GM06990 (cell line): ENCODE data around the gene RHCE.
"Not testable (repeated sequence)": the region's sequence is repeated elsewhere in the genome, so short reads cannot be mapped to it uniquely, and the experiment has no call there.

Experiments used
- DNase-seq: peaks from one replicate; pipeline ENCODE4 v3.0.0-alpha.2; 2011; ENCODE audit not compliant: insufficient read length; ENCODE audit errors: extremely low read depth
- H3K27me3 ChIP-seq: replicated peaks from 2 replicates; pipeline ENCODE4 v1.6.0; 2011; ENCODE audit warnings: low read length; ENCODE audit not compliant: control insufficient read depth, insufficient read depth
- H3K36me3 ChIP-seq: 2 replicates; pipeline ENCODE4 v1.5.1; 2011; ENCODE audit warnings: low read length; ENCODE audit not compliant: control insufficient read depth, insufficient read depth
- H3K4me3 ChIP-seq: replicated peaks from 2 replicates; pipeline ENCODE4 v1.5.1; 2011; ENCODE audit warnings: low read depth, mild to moderate bottlenecking, control low read depth, low read length
- TF ChIP-seq, protein P1 (sequence below): IDR thresholded peaks from 2 replicates; pipeline ENCODE4 v1.5.1; 2011; ENCODE audit warnings: low read length, control low read depth, mild to moderate bottlenecking, inconsistent platforms; ENCODE audit not compliant: insufficient read depth, poor library complexity, severe bottlenecking

Gene RHCE

DNA sequence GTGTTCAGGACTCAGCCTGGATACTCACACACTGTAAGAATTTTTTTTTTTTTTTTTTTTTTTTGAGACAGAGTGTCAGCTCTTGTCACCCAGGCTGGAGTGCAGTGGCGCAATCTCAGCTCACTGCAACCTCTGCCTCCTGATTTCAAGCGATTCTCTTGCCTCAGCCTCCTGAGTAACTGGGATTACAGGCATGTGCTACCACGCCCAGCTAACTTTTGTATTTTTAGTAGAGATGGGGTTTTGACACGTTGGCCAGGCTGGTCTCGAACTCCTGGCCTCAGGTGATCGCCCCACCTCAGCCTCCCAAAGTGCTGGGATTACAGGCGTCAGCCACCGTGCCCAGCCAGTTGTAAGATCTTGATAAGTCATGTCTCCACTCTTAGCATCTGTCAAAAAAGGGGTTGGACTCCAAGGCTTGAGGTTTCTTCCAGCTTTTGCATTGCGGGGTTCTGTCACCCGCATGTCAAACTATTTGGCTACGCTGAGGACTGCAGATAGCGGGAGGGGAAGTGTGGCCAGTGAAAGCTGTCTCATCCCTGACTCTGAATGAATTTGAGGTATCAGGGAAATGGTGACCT is 50.8 kb downstream of the RHCE start:
- DNase-seq, H3K27me3 ChIP-seq, H3K4me3 ChIP-seq, H3K36me3 ChIP-seq: not testable (repeated sequence)

DNA sequence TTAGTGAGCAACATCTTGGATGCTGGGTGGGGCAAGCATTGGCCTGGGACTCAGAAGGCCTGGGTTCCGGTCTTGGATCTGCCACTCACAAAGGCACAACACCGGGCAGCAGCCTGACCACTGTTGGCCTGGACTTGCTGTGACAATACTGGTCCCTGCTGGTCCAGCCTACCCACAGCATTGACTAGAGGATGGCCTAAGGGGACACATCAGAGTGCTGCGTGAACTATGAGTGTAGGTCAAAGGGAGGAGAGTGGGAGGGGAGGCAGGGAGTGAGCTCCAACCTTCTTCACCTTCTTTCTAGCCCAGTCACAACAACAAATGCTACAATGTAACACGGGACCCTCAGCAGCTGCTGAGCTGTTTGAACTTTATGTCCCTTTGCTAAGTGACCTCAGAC is 51.4 kb downstream of the RHCE start:
- TF ChIP-seq, protein P1, sequence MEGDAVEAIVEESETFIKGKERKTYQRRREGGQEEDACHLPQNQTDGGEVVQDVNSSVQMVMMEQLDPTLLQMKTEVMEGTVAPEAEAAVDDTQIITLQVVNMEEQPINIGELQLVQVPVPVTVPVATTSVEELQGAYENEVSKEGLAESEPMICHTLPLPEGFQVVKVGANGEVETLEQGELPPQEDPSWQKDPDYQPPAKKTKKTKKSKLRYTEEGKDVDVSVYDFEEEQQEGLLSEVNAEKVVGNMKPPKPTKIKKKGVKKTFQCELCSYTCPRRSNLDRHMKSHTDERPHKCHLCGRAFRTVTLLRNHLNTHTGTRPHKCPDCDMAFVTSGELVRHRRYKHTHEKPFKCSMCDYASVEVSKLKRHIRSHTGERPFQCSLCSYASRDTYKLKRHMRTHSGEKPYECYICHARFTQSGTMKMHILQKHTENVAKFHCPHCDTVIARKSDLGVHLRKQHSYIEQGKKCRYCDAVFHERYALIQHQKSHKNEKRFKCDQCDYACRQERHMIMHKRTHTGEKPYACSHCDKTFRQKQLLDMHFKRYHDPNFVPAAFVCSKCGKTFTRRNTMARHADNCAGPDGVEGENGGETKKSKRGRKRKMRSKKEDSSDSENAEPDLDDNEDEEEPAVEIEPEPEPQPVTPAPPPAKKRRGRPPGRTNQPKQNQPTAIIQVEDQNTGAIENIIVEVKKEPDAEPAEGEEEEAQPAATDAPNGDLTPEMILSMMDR = no peak
- no peak for DNase-seq
- H3K36me3 ChIP-seq = no peaks in the 10 kb centered on the region

DNA sequence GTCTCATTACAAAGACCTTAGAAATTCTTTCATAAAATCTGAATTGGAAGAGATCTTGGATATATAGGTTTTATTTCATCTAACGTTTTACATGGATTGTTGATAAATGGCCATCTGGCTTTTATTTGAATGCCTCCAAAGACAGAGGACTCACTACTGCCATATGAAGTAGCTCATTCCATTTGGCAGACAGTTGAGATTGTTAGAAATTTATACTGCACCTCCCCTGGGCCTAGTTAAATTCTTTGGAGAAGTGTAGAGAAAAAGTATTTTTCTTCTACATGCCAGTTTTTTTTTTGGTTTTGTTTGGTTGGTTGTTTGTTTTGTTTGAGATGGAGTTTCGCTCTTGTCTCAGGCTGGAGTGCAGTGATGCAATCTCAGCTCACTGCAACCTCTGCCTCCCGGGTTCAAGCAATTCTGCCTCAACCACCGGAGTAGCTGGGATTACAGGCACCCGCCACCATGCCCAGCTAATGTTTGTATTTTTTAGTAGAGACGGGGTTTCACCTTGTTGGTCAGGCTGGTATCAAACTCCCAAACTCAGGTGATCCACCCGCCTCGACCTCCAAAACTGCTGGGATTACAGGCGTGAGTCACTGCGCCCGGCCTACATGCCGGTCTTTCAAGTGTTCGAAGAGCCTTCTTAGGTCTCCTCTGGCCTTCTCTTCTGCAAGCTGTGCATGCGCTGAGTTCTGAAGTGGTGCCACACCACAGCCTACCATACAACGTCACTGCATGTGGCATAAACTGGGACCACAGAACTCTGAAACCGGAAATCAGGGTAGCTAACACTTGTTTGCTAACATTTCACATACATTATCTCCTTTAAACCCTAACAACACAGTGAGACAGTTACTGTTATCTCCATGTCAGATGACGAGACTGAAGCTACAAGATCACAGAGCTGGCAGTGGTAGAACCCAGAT is 57.7 kb downstream of the RHCE start:
- H3K36me3 ChIP-seq, DNase-seq, H3K4me3 ChIP-seq, H3K27me3 ChIP-seq: not testable (repeated sequence)

More for the DNA sequence above, 51.4 kb downstream of the RHCE start:
- Histone ChIP-seq H3K27me3 (no peaks in the 10 kb centered on the region), H3K4me3 (no peak overlapping the region)

DNA sequence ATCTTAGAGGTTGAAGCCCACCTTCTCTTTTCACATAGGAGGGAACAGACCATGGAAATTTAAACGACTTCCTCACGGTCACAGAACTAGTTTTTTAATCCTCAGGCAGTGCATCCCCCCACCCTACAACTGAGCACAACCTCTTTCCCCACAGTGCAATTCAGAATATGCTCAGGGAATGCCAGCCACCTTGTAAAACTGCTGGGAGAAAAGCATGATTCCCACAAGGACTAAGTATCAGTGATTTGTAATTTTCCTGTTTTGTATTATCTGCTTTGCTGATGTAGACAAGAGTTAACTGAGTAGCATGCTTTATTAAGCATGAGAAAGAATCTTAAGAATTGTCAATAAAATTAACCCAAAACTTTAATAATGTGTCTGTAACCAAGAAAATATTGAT is 58.7 kb downstream of the RHCE start:
- no peak for DNase-seq
- H3K27me3 ChIP-seq = no peaks in the 10 kb centered on the region
- TF ChIP-seq, protein P1 = no peak
- peaks cover 6% of the 10 kb centered on the region for H3K36me3 ChIP-seq
- H3K4me3 ChIP-seq = no peak overlapping the region

DNA sequence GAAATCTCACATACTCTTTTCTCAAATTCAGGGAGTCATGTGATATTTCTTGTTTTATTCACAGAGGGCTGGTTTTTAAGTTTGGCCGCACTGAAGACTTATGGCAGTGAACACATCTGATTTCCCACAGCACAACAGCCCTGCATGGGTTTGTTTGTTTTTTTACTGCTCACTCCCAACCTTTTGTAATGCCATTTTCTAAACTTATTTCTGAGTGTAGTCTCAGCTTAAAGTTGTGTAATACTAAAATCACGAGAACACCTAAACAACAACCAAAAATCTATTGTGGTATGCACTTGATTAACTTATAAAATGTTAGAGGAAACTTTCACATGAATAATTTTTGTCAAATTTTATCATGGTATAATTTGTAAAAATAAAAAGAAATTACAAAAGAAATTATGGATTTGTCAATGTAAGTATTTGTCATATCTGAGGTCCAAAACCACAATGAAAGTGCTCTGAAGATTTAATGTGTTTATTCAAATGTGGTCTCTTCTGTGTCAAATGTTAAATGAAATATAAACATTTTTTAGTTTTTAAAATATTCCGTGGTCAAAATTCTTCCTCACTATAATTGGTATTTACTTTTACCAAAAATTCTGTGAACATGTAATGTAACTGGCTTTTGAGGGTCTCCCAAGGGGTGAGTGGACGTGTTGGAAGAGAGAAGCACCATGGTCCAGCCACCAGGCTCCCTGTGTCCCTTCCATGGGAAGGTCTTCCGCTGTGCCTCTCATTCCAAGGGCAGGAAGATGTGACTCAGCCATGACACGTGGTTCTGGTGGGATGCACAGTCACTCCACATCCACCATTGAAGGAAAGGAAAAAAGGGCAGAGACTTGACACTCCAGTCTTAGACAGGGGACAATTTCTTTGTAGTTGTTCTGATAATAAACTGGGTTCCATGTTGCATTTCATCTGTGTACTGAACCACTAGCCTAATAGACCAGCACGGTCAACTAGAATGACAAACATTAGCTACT is 59.7 kb downstream of the RHCE start:
- no peak for DNase-seq
- no peaks in the 10 kb centered on the region for H3K27me3 ChIP-seq
- H3K4me3 ChIP-seq = no peak overlapping the region
- H3K36me3 ChIP-seq = peaks cover 7% of the 10 kb centered on the region
- TF ChIP-seq, protein P1 = no peak

DNA sequence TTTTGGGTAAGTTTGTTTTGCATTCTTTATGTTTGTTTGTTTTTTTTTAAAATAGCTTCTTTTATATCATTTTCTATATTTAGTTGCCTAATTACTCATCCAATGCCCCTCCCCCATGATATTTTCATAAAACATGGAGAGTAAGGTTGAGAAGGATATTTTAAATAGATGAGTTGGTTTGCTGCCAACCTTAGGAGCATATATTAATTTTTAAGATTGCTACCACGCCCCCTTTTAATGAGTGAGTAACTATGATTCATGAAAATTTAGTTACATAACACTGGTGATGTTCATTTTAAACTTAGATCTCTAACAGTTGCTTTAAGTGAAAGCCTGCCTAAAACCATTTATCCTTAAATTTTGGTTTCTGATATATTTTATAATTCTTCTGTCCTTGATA is 63.8 kb downstream of the RHCE start:
- TF ChIP-seq, protein P1 = no peak
- peaks cover 11% of the 10 kb centered on the region for H3K36me3 ChIP-seq

More for the DNA sequence above, 63.8 kb downstream of the RHCE start:
- H3K27me3 ChIP-seq = no peaks in the 10 kb centered on the region
- H3K4me3 ChIP-seq = no peak overlapping the region
- DNase-seq = no peak
